Panc1 (cell line): ENCODE results near the gene ARFRP1. TPM values are rescaled to one million over a fixed set of nuclear protein-coding genes. Genes with fewer than 3 reads are reported as not detected.

Source experiments
- ATAC-seq: fragments of 200-7000 bp; cut with Tn5 transposase; 2 replicates; pipeline ENCODE4 v1.9.1; 2020; ENCODE audit warnings: mild to moderate bottlenecking, moderate library complexity
- BruUV-seq: library from RNA; stranded (reverse); fragments of 400-500 nt; replicated peaks from 2 replicates; lab custom pipeline; 2021; lab: Mats Ljungman, UMichigan
- CTCF ChIA-PET: fragments of 300-600 bp; sonication (Branson Sonifier 250); formaldehyde crosslinking; loops from one replicate; lab custom pipeline; 2022; ENCODE audit warnings: antibody characterized with exemption; lab: Charles Lee
- POLR2A ChIA-PET: fragments of 300-600 bp; sonication (Branson Sonifier 250); formaldehyde crosslinking; loops from one replicate; lab custom pipeline; 2022; ENCODE audit warnings: antibody characterized with exemption; lab: Charles Lee
- DNase-seq: peaks from one replicate; pipeline ENCODE4 v3.0.0-alpha.2; 2010; ENCODE audit warnings: low read depth, low spot score
- H3K27ac ChIP-seq: 2 replicates; pipeline ENCODE4 v1.5.1; 2011; ENCODE audit warnings: mild to moderate bottlenecking, low read length, inconsistent platforms
- H3K27me3 ChIP-seq: fragments of 200-500 bp; sonication (Bioruptor generic); 2 replicates; pipeline ENCODE4 v1.6.0; 2014; ENCODE audit warnings: low read length, inconsistent platforms; ENCODE audit not compliant: control insufficient read depth, insufficient read depth
- H3K36me3 ChIP-seq: fragments of 200-500 bp; sonication (Bioruptor generic); 2 replicates; pipeline ENCODE4 v1.5.1; 2014; ENCODE audit warnings: inconsistent platforms, mild to moderate bottlenecking, low read length, moderate library complexity; ENCODE audit not compliant: control insufficient read depth, insufficient read depth
- H3K4me1 ChIP-seq: 2 replicates; pipeline ENCODE4 v1.5.1; 2011; ENCODE audit warnings: inconsistent platforms, mild to moderate bottlenecking, low read length, moderate library complexity; ENCODE audit not compliant: control insufficient read depth, insufficient read depth
- H3K4me3 ChIP-seq, 2 experiments: 2 replicates each; pipeline ENCODE4 v1.5.1; 2011 to 2012; ENCODE audit warnings: low read depth in 2 of 2, low read length in 2 of 2, mild to moderate bottlenecking in 2 of 2, inconsistent platforms in 1 of 2, moderate library complexity in 1 of 2
- H3K9me3 ChIP-seq: fragments of 200-500 bp; sonication (Bioruptor generic); 2 replicates; pipeline ENCODE4 v1.5.1; 2014; ENCODE audit warnings: low read depth, mild to moderate bottlenecking, inconsistent platforms, low read length, moderate library complexity; ENCODE audit not compliant: control insufficient read depth, insufficient read depth
- POLR2AphosphoS5 ChIP-seq: IDR thresholded peaks from 2 replicates; pipeline ENCODE4 v1.6.1; 2012; ENCODE audit warnings: mild to moderate bottlenecking, low read depth, low read length, moderate library complexity
- SIN3A ChIP-seq: IDR thresholded peaks from 2 replicates; pipeline ENCODE4 v1.6.1; 2012; ENCODE audit warnings: low read depth, mild to moderate bottlenecking, low read length, moderate library complexity, borderline replicate concordance; ENCODE audit not compliant: insufficient read depth
- TCF7L2 ChIP-seq: IDR thresholded peaks from 2 replicates; pipeline ENCODE4 v1.6.1; 2011; ENCODE audit warnings: mild to moderate bottlenecking, low read depth, low read length, inconsistent platforms
- in situ Hi-C: cut with HindIII; loops from 2 replicates; pipeline ENCODE4 v1.10.0; 2016; ENCODE audit warnings: low sequenced_read_pairs, low pct_unique_long_range_greater_than_20kb
- intact Hi-C: fragments of 100-400 bp; cut with micrococcal nuclease; formaldehyde crosslinking; loops from one replicate; pipeline ENCODE4 v1.10.0; 2022; ENCODE audit not compliant: unreplicated experiment
- total RNA-seq: library from RNA; stranded (reverse); gene quantifications from one replicate; pipeline ENCODE4 v1.2.1, GENCODE V29; 2021; ENCODE audit not compliant: unreplicated experiment
- TF ChIP-seq, protein P1 (sequence below), 2 experiments: IDR thresholded peaks; 2 replicates each; pipeline ENCODE4 v1.6.1; 2011 to 2012; ENCODE audit warnings: low read depth in 2 of 2, control low read depth in 1 of 2, low read length in 1 of 2, mild to moderate bottlenecking in 1 of 2, moderate library complexity in 1 of 2; ENCODE audit not compliant: insufficient read depth in 1 of 2
- TF ChIP-seq, protein P2 (sequence below): fragments of 450-650 bp; IDR thresholded peaks from 2 replicates; pipeline ENCODE4 v1.5.1; 2017; ENCODE audit warnings: mild to moderate bottlenecking

Gene ARFRP1
- total RNA-seq, 1 experiment from 2014 or later, result 57.9 TPM

DNA sequence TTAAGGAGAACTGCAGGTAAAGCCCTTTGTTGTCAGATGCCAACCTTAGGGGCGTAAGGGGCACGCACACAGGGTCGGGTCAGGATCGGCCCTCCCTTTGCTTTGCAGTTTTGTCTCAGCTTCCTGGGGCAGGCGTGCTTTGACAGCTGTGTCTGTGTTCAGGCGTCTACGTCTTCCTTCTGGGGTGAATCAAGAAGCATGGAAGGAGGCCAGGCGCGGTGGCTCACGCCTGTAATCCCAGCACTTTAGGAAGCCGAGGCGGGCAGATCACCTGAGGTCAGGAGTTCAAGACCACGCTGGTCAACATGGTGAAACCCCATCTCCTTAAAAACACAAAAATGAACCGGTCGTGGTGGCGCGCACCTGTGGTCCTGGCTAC, 1.4 kb upstream of the ARFRP1 start:
- peaks cover 14% of the 10 kb centered on the region; the same call in 1 of the 2 replicates for H3K36me3 ChIP-seq
- no peak for ATAC-seq
- H3K4me3 ChIP-seq, result peak overlapping the region; percentile 76 to 90
- 0 out of 2 replicates have a peak, but pooled peaks have one; percentile 0 for TF ChIP-seq SIN3A
- TF ChIP-seq, protein P1, sequence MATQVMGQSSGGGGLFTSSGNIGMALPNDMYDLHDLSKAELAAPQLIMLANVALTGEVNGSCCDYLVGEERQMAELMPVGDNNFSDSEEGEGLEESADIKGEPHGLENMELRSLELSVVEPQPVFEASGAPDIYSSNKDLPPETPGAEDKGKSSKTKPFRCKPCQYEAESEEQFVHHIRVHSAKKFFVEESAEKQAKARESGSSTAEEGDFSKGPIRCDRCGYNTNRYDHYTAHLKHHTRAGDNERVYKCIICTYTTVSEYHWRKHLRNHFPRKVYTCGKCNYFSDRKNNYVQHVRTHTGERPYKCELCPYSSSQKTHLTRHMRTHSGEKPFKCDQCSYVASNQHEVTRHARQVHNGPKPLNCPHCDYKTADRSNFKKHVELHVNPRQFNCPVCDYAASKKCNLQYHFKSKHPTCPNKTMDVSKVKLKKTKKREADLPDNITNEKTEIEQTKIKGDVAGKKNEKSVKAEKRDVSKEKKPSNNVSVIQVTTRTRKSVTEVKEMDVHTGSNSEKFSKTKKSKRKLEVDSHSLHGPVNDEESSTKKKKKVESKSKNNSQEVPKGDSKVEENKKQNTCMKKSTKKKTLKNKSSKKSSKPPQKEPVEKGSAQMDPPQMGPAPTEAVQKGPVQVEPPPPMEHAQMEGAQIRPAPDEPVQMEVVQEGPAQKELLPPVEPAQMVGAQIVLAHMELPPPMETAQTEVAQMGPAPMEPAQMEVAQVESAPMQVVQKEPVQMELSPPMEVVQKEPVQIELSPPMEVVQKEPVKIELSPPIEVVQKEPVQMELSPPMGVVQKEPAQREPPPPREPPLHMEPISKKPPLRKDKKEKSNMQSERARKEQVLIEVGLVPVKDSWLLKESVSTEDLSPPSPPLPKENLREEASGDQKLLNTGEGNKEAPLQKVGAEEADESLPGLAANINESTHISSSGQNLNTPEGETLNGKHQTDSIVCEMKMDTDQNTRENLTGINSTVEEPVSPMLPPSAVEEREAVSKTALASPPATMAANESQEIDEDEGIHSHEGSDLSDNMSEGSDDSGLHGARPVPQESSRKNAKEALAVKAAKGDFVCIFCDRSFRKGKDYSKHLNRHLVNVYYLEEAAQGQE (IDR thresholded peaks at IDR 0.05; ENCODE audit: insufficient read depth in 1 of 2, low read depth in 2 of 2, low read length in 1 of 2), result no peak
- DNase-seq, result no peak
- intact Hi-C loops, result no loop called here
- in situ Hi-C loops, result no loop called here
- H3K9me3 ChIP-seq, result no peaks in the 10 kb centered on the region
- no peaks in the 10 kb centered on the region for H3K27me3 ChIP-seq
- peaks cover 16% of the 10 kb centered on the region for H3K4me1 ChIP-seq
- peak overlapping the region; percentile 76 for H3K27ac ChIP-seq
- POLR2A ChIA-PET, result no interaction called here
- no TSS peak for BruUV-seq
- CTCF ChIA-PET, result no interaction called here

DNA sequence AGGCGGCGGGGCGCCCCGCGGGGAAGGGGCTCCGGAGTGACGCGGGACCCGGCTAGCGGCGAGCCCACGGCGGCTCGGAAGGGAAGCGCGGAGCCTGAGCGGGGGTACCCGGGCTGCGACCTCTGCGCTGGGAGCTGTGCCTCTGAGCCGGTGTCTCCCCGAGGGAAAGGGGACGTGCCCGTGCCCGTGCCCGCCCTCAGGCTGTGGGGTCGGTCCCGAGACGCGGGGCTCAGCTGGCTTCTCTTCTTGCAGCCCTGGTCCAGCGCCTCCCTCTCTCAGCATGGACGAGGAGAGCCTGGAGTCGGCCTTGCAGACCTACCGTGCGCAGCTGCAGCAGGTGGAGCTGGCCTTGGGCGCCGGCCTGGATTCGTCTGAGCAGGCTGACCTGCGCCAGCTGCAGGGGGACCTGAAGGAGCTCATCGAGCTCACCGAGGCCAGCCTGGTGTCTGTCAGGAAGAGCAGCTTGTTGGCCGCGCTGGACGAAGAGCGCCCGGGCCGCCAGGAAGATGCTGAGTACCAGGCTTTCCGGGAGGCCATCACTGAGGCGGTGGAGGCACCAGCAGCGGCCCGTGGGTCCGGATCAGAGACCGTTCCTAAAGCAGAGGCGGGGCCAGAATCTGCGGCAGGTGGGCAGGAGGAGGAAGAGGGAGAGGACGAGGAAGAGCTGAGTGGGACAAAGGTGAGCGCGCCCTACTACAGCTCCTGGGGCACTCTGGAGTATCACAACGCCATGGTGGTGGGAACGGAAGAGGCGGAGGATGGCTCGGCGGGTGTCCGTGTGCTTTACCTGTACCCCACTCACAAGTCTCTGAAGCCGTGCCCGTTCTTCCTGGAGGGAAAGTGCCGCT, 749 bp upstream of the ARFRP1 start:
- peak overlapping the region; percentile 76 for H3K27ac ChIP-seq
- in situ Hi-C loops (no loop called here), intact Hi-C loops (no loop called here)
- ChIA-PET CTCF (interaction anchor here (0.7 kb wide), 1 partner anchor 157 kb away, joined by 5 read pairs; the partner anchor contains the start of gene TPD52L2), POLR2A (interaction anchor here (0.6 kb wide), 1 partner anchor 188 kb away, joined by 3 read pairs; no protein-coding TSS in a partner anchor)
- TF ChIP-seq, protein P2, sequence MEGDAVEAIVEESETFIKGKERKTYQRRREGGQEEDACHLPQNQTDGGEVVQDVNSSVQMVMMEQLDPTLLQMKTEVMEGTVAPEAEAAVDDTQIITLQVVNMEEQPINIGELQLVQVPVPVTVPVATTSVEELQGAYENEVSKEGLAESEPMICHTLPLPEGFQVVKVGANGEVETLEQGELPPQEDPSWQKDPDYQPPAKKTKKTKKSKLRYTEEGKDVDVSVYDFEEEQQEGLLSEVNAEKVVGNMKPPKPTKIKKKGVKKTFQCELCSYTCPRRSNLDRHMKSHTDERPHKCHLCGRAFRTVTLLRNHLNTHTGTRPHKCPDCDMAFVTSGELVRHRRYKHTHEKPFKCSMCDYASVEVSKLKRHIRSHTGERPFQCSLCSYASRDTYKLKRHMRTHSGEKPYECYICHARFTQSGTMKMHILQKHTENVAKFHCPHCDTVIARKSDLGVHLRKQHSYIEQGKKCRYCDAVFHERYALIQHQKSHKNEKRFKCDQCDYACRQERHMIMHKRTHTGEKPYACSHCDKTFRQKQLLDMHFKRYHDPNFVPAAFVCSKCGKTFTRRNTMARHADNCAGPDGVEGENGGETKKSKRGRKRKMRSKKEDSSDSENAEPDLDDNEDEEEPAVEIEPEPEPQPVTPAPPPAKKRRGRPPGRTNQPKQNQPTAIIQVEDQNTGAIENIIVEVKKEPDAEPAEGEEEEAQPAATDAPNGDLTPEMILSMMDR, result no peak
- TF ChIP-seq SIN3A, result 0 out of 2 replicates have a peak, but pooled peaks have one; percentile 48
- H3K36me3 ChIP-seq, result peaks cover 14% of the 10 kb centered on the region; the same call in 1 of the 2 replicates
- no peak for DNase-seq
- peak overlapping the region; percentile 76 to 90 for H3K4me3 ChIP-seq
- ATAC-seq, result peak; percentile 31
- BruUV-seq, result TSS peak; percentile 72
- no peaks in the 10 kb centered on the region for H3K9me3 ChIP-seq
- peaks cover 16% of the 10 kb centered on the region for H3K4me1 ChIP-seq
- no peaks in the 10 kb centered on the region for H3K27me3 ChIP-seq

DNA sequence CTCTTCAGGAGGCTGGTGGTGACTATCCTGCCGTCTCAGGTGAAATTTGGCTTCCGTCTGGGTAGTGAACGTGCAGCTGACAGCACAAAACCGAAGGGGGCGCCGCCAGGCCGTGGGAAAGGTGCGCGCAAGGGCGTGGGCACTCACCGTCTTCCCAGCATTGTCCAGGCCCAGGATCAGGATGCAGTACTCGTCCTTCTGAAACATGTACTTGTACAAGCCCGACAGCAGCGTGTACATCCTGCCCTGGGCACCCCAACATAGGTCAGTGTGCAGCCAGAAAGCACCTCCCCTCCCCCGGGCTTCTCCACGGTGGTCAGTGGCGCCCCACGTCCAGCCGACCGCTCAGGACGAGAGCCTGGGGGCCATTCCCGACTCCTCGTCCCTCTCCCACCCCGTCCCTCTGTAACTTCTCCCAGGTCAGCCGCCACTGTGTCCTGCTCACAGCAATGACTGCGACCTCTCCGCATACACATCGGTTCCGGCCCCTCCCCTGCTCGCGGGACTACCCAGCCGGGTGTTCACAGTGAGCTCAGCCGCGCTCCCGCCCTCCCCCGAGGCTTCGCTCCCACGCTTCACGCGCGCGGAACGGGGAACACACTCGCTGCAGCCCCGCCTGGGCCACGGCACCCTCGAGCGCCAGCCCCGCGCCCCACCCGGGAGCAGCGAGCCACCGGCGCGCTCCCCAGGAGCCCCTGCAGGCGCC, 771 bp downstream of the ARFRP1 start:
- H3K9me3 ChIP-seq, result no peaks in the 10 kb centered on the region
- ChIA-PET POLR2A (no interaction called here), CTCF (interaction anchor here (0.8 kb wide), 1 partner anchor 128 kb away, joined by 3 read pairs; no protein-coding TSS in a partner anchor)
- no TSS peak for BruUV-seq
- in situ Hi-C loops (no loop called here), intact Hi-C loops (no loop called here)
- peak overlapping the region; percentile 91 for H3K27ac ChIP-seq
- H3K4me3 ChIP-seq, result peak overlapping the region; percentile 76 to 90
- no peaks in the 10 kb centered on the region for H3K27me3 ChIP-seq
- ATAC-seq, result peak; percentile 57
- no peak for DNase-seq
- peaks cover 12% of the 10 kb centered on the region; the same call in 1 of the 2 replicates for H3K36me3 ChIP-seq
- H3K4me1 ChIP-seq, result peaks cover 28% of the 10 kb centered on the region
- TF ChIP-seq SIN3A, result 0 out of 2 replicates have a peak, but pooled peaks have one; percentile 19
- TF ChIP-seq, protein P1 (IDR thresholded peaks at IDR 0.05; ENCODE audit: insufficient read depth in 1 of 2, low read depth in 2 of 2, low read length in 1 of 2), result no peak
- TF ChIP-seq, protein P2, result no peak; the same call in 1 of the 2 replicates
- TF ChIP-seq TCF7L2, result no peak
- TF ChIP-seq POLR2AphosphoS5, result no peak
